WTC11 (cell line): ENCODE results near the gene SCYGR4. TPM values are rescaled to one million over a fixed set of nuclear protein-coding genes. Genes with fewer than 3 reads are reported as not detected.
"Not testable (repeated sequence)": the region's sequence is repeated elsewhere in the genome, so short reads cannot be mapped to it uniquely, and the experiment has no call there.

ENCODE experiments used
- ATAC-seq: fragments of 200-7000 bp; cut with Tn5 transposase; 2 replicates; pipeline ENCODE4 v1.10.0; 2021; ENCODE audit warnings: mild to moderate bottlenecking, moderate library complexity
- CTCF ChIA-PET: fragments of 300-600 bp; sonication (Branson Sonifier 250); formaldehyde crosslinking; loops from one replicate; lab custom pipeline; 2021; ENCODE audit warnings: antibody characterized with exemption; lab: Charles Lee
- POLR2A ChIA-PET: fragments of 350-600 bp; sonication (Branson Sonifier 250); formaldehyde crosslinking; loops from one replicate; lab custom pipeline; 2021; ENCODE audit warnings: antibody characterized with exemption; lab: Charles Lee
- DNase-seq: peaks from one replicate; pipeline ENCODE4 v3.0.0; 2021; ENCODE audit warnings: low spot score
- H3K27ac Mint-ChIP-seq: 2 replicates; pipeline ENCODE4 v1.8.0; 2021; ENCODE audit warnings: mixed read lengths
- H3K27me3 Mint-ChIP-seq: 2 replicates; pipeline ENCODE4 v1.8.0; 2021; ENCODE audit warnings: low read depth, mild to moderate bottlenecking, moderate library complexity, mixed read lengths
- H3K36me3 Mint-ChIP-seq: 2 replicates; pipeline ENCODE4 v1.8.0; 2021; ENCODE audit warnings: mixed read lengths
- H3K4me1 Mint-ChIP-seq: 2 replicates; pipeline ENCODE4 v1.8.0; 2022; ENCODE audit warnings: mixed read lengths
- H3K4me3 Mint-ChIP-seq: 2 replicates; pipeline ENCODE4 v1.8.0; 2021; ENCODE audit warnings: mild to moderate bottlenecking, moderate library complexity, mixed read lengths
- H3K9me3 Mint-ChIP-seq: 2 replicates; pipeline ENCODE4 v1.8.0; 2021; ENCODE audit warnings: mixed read lengths
- HMGA2 ChIP-seq: fragments of 250-450 bp; sonication (Bioruptor Pico); IDR thresholded peaks from 2 replicates; pipeline ENCODE4 v1.4.0; 2021; ENCODE audit warnings: mild to moderate bottlenecking, moderate library complexity
- NFATC4 ChIP-seq: fragments of 250-450 bp; sonication (Bioruptor Pico); IDR thresholded peaks from 2 replicates; pipeline ENCODE4 v1.9.0; 2021; ENCODE audit warnings: mild to moderate bottlenecking
- SOX15 ChIP-seq: fragments of 250-450 bp; sonication (Bioruptor Pico); IDR thresholded peaks from 2 replicates; pipeline ENCODE4 v1.9.0; 2021; ENCODE audit warnings: mild to moderate bottlenecking
- SP1 ChIP-seq: sonication (generic); formaldehyde crosslinking; conservative IDR thresholded peaks from 2 replicates; pipeline ENCODE4 v1.8.1; 2022; ENCODE audit warnings: missing genetic modification reagents
- ZBTB21 ChIP-seq: sonication (generic); formaldehyde crosslinking; IDR thresholded peaks from 2 replicates; pipeline ENCODE4 v1.8.1; 2023; ENCODE audit warnings: mild to moderate bottlenecking, missing genetic modification reagents, borderline replicate concordance
- total RNA-seq: library from RNA; stranded (reverse); gene quantifications from 3 replicates; pipeline ENCODE4 v1.2.3, GENCODE V29; 2021
- TF ChIP-seq, protein P1 (sequence below): sonication (generic); formaldehyde crosslinking; IDR thresholded peaks from 2 replicates; pipeline ENCODE4 v1.8.0; 2023; ENCODE audit warnings: missing genetic modification reagents
- TF ChIP-seq, protein P2 (sequence below): sonication (generic); formaldehyde crosslinking; IDR thresholded peaks from 2 replicates; pipeline ENCODE4 v1.8.0; 2022; ENCODE audit warnings: mild to moderate bottlenecking, missing genetic modification reagents
- TF ChIP-seq, protein P3 (sequence below): fragments of 250-450 bp; sonication (Bioruptor Pico); IDR thresholded peaks from 2 replicates; pipeline ENCODE4 v1.8.0; 2021; ENCODE audit warnings: mild to moderate bottlenecking
- TF ChIP-seq, protein P4 (sequence below): sonication (generic); formaldehyde crosslinking; conservative IDR thresholded peaks from 2 replicates; pipeline ENCODE4 v1.8.1; 2022; ENCODE audit warnings: mild to moderate bottlenecking, missing genetic modification reagents

Gene SCYGR4
- total RNA-seq, 1 experiment from 2014 or later = not detected

DNA sequence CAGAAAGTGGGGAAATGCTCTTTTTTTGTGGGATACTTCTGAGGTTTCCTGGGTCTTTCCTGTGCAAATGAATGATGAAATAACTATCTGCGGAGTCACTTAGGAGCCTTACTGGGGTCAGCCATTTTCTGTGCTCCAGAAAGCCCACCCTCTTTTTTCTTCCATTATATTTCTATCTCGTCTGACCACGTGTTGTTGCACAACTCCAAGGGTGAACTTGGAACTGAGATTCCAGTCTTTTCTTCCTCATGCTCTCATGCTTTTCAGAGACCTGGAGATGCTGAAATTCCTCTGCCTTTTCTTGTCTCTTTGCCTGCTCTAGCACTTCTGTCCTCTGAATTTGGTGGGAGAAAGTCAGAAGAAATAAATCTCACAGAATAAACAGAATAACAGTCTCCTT lies 44.5 kb downstream of the SCYGR4 start:
- ATAC-seq = no peak
- Mint-ChIP-seq H3K9me3 (no peaks in the 10 kb centered on the region), H3K36me3 (no peaks in the 10 kb centered on the region), H3K27ac (no peak overlapping the region), H3K4me3 (no peak overlapping the region), H3K27me3 (peaks cover 4% of the 10 kb centered on the region), H3K4me1 (peaks cover 17% of the 10 kb centered on the region)
- TF ChIP-seq HMGA2 (CRISPR knock-in tag) (no peak), SP1 (CRISPR knock-in tag) (no peak), NFATC4 (CRISPR knock-in tag) (no peak), SOX15 (CRISPR knock-in tag) (no peak)
- TF ChIP-seq, protein P1, sequence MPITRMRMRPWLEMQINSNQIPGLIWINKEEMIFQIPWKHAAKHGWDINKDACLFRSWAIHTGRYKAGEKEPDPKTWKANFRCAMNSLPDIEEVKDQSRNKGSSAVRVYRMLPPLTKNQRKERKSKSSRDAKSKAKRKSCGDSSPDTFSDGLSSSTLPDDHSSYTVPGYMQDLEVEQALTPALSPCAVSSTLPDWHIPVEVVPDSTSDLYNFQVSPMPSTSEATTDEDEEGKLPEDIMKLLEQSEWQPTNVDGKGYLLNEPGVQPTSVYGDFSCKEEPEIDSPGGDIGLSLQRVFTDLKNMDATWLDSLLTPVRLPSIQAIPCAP (CRISPR knock-in tag) = no peak
- TF ChIP-seq, protein P2, sequence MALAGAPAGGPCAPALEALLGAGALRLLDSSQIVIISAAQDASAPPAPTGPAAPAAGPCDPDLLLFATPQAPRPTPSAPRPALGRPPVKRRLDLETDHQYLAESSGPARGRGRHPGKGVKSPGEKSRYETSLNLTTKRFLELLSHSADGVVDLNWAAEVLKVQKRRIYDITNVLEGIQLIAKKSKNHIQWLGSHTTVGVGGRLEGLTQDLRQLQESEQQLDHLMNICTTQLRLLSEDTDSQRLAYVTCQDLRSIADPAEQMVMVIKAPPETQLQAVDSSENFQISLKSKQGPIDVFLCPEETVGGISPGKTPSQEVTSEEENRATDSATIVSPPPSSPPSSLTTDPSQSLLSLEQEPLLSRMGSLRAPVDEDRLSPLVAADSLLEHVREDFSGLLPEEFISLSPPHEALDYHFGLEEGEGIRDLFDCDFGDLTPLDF (CRISPR knock-in tag) = no peak
- TF ChIP-seq, protein P3, sequence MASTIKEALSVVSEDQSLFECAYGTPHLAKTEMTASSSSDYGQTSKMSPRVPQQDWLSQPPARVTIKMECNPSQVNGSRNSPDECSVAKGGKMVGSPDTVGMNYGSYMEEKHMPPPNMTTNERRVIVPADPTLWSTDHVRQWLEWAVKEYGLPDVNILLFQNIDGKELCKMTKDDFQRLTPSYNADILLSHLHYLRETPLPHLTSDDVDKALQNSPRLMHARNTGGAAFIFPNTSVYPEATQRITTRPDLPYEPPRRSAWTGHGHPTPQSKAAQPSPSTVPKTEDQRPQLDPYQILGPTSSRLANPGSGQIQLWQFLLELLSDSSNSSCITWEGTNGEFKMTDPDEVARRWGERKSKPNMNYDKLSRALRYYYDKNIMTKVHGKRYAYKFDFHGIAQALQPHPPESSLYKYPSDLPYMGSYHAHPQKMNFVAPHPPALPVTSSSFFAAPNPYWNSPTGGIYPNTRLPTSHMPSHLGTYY (CRISPR knock-in tag) = no peak
- TF ChIP-seq, protein P4, sequence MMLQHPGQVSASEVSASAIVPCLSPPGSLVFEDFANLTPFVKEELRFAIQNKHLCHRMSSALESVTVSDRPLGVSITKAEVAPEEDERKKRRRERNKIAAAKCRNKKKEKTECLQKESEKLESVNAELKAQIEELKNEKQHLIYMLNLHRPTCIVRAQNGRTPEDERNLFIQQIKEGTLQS (CRISPR knock-in tag) = no peak
- no peak for DNase-seq
- POLR2A ChIA-PET = no interaction called here
- CTCF ChIA-PET = interaction anchor here (0.6 to 0.8 kb wide), 2 partner anchors 79 to 276 kb away, joined by 3 to 4 read pairs; no protein-coding TSS in a partner anchor

DNA sequence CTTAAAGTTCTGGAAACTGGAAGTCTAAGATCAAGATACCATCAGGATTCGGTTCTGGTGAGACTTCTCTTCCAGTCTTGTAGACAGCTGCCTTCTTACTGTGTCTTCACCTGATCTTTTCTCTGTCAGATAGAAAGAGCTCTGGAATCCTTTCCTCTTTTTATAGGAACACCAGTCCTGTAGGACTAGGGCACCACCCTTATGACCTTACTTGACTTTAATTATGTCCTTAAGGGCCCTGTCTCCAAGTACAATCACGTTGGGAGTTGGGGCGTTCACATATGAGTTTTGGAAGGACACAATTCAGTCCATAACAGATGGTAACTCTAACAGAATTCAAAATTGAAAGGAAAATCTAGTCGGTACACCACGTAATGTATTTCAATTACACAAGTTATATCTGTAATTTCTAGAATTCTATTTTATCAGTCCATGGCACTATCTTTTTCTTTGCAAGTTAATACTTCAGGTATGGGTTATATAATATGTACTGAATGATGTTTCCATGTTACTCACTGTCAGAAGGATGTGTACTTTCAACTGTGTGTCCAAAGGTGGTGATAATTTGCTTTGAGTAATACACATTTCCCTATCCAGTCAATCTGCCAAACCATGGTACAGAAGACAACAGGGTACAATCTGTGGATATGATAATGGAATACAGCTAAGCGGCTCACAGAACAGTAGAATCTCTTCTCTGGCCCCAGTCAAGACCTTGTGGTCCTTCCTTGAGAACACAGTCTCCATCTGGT lies 48.1 kb downstream of the SCYGR4 start:
- Mint-ChIP-seq H3K27ac (no peak overlapping the region), H3K4me3 (no peak overlapping the region), H3K4me1 (peaks cover 20% of the 10 kb centered on the region), H3K27me3 (peaks cover 4% of the 10 kb centered on the region)
- ChIA-PET POLR2A (no interaction called here), CTCF (interaction anchor here (0.7 kb wide), 1 partner anchor 449 kb away, joined by 4 read pairs; no protein-coding TSS in a partner anchor)
- ATAC-seq = no peak
- TF ChIP-seq, protein P3 (CRISPR knock-in tag) = no peak
- TF ChIP-seq ZBTB21 (CRISPR knock-in tag) = no peak
- TF ChIP-seq, all 79 proteins: peak for 0
- H3K36me3 Mint-ChIP-seq = no peaks in the 10 kb centered on the region
- no peaks in the 10 kb centered on the region for H3K9me3 Mint-ChIP-seq
- no peak for DNase-seq

DNA sequence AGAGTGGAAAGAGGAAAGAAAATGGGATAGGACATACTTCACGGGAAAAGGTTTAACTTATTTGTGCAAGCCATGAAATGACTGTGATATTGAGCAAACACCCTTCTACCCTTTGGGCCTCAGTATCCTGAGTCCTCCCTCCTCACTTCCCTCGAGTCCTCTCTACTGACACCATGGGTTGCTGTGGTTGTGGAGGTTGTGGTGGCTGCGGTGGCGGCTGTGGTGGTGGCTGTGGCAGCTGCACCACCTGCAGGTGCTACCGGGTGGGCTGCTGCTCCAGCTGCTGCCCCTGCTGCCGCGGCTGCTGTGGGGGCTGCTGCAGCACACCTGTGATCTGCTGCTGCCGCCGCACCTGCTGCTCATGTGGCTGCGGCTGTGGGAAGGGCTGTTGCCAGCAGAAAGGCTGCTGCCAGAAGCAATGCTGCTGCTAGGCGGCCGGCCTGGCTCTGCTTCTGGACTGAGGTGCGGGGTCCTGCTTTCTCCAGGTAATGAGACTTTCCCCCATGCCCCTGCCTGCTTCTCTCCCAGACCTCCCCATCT lies 49.4 kb downstream of the SCYGR4 start, which contains the start of gene SCYGR5:
SCYGR5 (plus strand) TSS at position 174 of the 540 bp plus-strand sequence; CDS start at position 174, 0 bp downstream.
- peaks cover 17% of the 10 kb centered on the region for H3K4me1 Mint-ChIP-seq
- CTCF ChIA-PET, H3K9me3 Mint-ChIP-seq, DNase-seq, POLR2A ChIA-PET, H3K4me3 Mint-ChIP-seq, H3K27me3 Mint-ChIP-seq, H3K27ac Mint-ChIP-seq, ATAC-seq, H3K36me3 Mint-ChIP-seq: not testable (repeated sequence)

Other genes starting within 250 kb of the SCYGR4 start
- gene TM4SF20, start 238.2 kb upstream of the SCYGR4 start, total RNA-seq = not detected in 3 replicates
- not detected in 3 replicates for gene SCYGR1, start 229.5 kb upstream of the SCYGR4 start, total RNA-seq
- gene AGFG1, start 145.3 kb upstream of the SCYGR4 start, total RNA-seq = 77.5 to 82.1 TPM (median 81.3 TPM) in 3 replicates
- not detected in 3 replicates for gene SCYGR2, start 18.6 kb upstream of the SCYGR4 start, total RNA-seq
- gene SCYGR3, start 2.7 kb upstream of the SCYGR4 start, total RNA-seq = not detected in 3 replicates
- gene SCYGR5, start 49.3 kb downstream of the SCYGR4 start, total RNA-seq = not detected in 3 replicates
- gene SLC19A3, start 100.5 kb downstream of the SCYGR4 start, total RNA-seq = 6.4 to 7.5 TPM (median 6.5 TPM) in 3 replicates
- gene SCYGR6, start 107.3 kb downstream of the SCYGR4 start, total RNA-seq = not detected in 3 replicates
- not detected in 3 replicates for gene SCYGR7, start 110.8 kb downstream of the SCYGR4 start, total RNA-seq
- gene SCYGR8, start 128.4 kb downstream of the SCYGR4 start, total RNA-seq = not detected in 3 replicates
- not detected in 3 replicates for gene CCL20, start 196.3 kb downstream of the SCYGR4 start, total RNA-seq